ENCODE results near the gene TRAP1. TPM values are rescaled to one million over a fixed set of nuclear protein-coding genes. Genes with fewer than 3 reads are reported as not detected.
"Not testable (repeated sequence)": the region's sequence is repeated elsewhere in the genome, so short reads cannot be mapped to it uniquely, and the experiment has no call there.

Gene TRAP1
- total RNA-seq, 2 donors from 2014 or later, result 105 to 257 TPM

- Mint-ChIP-seq H3K9me3 (no peaks in the 10 kb centered on the region), H3K27ac (no peak overlapping the region), H3K36me3 (no peaks in the 10 kb centered on the region), H3K4me3 (peak overlapping the region; percentile 29), H3K27me3 (no peaks in the 10 kb centered on the region), H3K4me1 (ENCODE audit: low read depth in 2 of 2) (peaks cover 14 to 21% of the 10 kb centered on the region in 2 donors)
- ATAC-seq (no peak), DNase-seq (ENCODE audit: low spot score) (no peak)
Measured at GRCh38 chr16:3715430-3715829, 1.9 kb downstream of the TRAP1 start.

DNA sequence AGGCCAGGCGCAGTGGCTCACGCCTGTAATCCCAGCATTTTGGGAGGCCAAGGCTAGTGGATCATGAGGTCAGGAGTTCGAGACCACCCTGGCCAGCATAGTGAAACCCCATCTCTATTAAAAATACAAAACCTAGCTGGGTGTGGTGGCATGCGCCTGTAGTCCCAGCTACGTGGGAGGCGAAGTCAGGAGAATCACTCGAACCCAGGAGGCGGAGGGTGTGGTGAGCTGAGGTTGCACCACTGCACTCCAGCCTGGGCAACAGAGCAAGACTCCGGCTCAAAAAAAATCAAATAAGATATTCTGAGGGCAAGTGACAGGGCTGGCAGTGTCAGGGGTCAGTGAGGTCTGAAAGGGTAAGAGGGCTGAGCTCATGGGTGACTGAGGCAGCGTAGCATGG is 2.9 kb downstream of the TRAP1 start:
- H3K4me3 Mint-ChIP-seq, result peak overlapping the region; percentile 29
- peaks cover 14 to 21% of the 10 kb centered on the region in 2 donors for H3K4me1 Mint-ChIP-seq (ENCODE audit: low read depth in 2 of 2)
- not testable (repeated sequence) for H3K27me3 Mint-ChIP-seq; ATAC-seq; H3K9me3 Mint-ChIP-seq; H3K36me3 Mint-ChIP-seq; DNase-seq (ENCODE audit: low spot score)
- H3K27ac Mint-ChIP-seq, result peak overlapping the region in 1 of 2 donors; percentile 68

DNA sequence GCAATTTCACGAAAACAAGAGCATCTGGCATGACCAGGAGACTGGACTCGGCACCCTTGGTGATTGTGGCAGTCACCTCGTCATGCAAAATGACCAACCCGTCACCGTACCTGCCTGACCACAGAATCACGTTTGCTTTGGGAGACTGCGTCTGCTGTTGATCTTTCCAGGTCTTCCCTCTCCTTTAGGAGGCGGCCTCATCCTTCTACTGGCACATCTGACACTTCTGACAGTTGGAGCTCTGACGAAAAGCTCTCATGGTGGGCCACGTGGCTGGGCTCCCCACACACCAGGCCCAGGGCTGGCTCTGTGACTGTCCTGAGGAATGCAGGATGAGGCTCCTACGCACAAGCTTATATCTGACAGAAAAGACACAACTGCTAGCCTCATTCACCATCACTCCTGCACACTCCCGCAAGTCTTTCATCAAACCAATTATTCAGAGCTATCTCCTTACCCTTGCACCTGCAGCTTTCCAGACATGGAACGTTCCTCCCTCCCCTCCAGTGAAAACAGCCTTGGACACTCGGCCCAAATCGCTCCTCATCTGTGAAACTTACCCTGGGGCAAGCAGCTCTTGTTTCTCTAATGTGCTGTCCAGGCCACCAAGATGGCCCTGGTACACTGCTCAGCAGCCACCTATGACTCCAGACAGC is 3.6 kb downstream of the TRAP1 start:
- no peak overlapping the region for H3K4me3 Mint-ChIP-seq
- H3K36me3 Mint-ChIP-seq, result no peaks in the 10 kb centered on the region
- no peak for ATAC-seq
- H3K4me1 Mint-ChIP-seq (ENCODE audit: low read depth in 2 of 2), result peaks cover 14 to 21% of the 10 kb centered on the region in 2 donors
- no peak overlapping the region for H3K27ac Mint-ChIP-seq
- DNase-seq (ENCODE audit: low spot score), result no peak
- no peaks in the 10 kb centered on the region for H3K27me3 Mint-ChIP-seq
- H3K9me3 Mint-ChIP-seq, result no peaks in the 10 kb centered on the region

- Mint-ChIP-seq H3K4me1 (ENCODE audit: low read depth in 2 of 2) (peaks cover 11 to 17% of the 10 kb centered on the region in 2 donors), H3K36me3 (no peaks in the 10 kb centered on the region), H3K27ac (peak overlapping the region in 1 of 2 donors; percentile 25)
Measured at GRCh38 chr16:3712861-3713372, 4.4 kb downstream of the TRAP1 start.

GRCh38 chr16:3706253-3707012 is 10.9 kb downstream of the TRAP1 start:
- H3K36me3 Mint-ChIP-seq, result no peaks in the 10 kb centered on the region
- no peaks in the 10 kb centered on the region for H3K9me3 Mint-ChIP-seq
- ATAC-seq, result no peak

More at GRCh38 chr16:3712861-3713372, 4.4 kb downstream of the TRAP1 start:
- DNase-seq (ENCODE audit: low spot score), result no peak
- no peaks in the 10 kb centered on the region for H3K9me3 Mint-ChIP-seq
- no peak overlapping the region for H3K4me3 Mint-ChIP-seq
- H3K27me3 Mint-ChIP-seq, result no peaks in the 10 kb centered on the region
- no peak for ATAC-seq

GRCh38 chr16:3702082-3702481 is 15.2 kb downstream of the TRAP1 start:
- Mint-ChIP-seq H3K9me3 (no peaks in the 10 kb centered on the region), H3K4me3 (no peak overlapping the region), H3K4me1 (ENCODE audit: low read depth in 2 of 2) (peaks cover 0 to 3% of the 10 kb centered on the region in 2 donors), H3K27ac (no peak overlapping the region), H3K27me3 (no peaks in the 10 kb centered on the region), H3K36me3 (no peaks in the 10 kb centered on the region)
- no peak for DNase-seq (ENCODE audit: low spot score)
- ATAC-seq, result no peak

More at GRCh38 chr16:3706253-3707012, 10.9 kb downstream of the TRAP1 start:
- H3K4me1 Mint-ChIP-seq (ENCODE audit: low read depth in 2 of 2), result peaks cover 0 to 3% of the 10 kb centered on the region in 2 donors
- no peak overlapping the region for H3K4me3 Mint-ChIP-seq
- H3K27ac Mint-ChIP-seq, result no peak overlapping the region
- H3K27me3 Mint-ChIP-seq, result no peaks in the 10 kb centered on the region
- DNase-seq (ENCODE audit: low spot score), result no peak

DNA sequence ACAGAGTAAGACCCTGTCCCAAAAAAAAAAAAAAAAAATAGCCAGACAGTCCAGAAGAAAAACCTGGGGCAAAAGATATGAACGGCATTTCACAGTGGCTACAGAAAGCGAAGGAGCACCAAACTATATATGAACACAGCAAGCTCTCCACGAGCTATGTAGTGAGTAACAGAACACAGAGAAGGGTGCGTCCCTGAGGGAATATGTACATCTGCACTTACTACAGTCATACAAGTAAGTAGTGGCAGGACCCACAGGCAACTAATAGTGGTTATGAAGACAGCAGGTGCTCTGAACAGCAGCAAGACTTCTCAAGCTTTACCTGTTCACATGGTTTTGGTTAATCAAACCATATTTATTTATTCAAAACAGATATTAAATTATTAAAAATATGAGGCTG is 15.8 kb downstream of the TRAP1 start:
- no peaks in the 10 kb centered on the region for H3K27me3 Mint-ChIP-seq
- H3K36me3 Mint-ChIP-seq, result no peaks in the 10 kb centered on the region
- H3K9me3 Mint-ChIP-seq, result no peaks in the 10 kb centered on the region

DNA sequence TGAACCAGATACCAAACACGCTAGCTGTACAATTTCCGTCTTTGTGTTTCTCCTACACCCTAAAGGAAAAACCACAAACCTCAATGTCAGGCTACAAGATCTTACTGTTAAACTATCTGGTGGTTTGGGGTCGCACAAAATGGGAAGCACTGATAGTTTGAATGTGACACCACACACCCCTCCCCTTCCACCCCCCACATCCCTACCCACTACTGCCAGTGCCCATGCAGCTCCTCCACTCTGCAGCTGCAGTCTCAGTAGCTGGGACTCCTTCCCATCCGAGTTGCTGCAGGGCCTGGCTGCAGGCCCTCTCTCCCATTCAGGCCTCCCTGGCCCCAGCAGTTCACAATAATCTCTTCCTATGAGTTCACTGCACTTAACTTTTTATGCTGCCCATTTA is 18.4 kb downstream of the TRAP1 start:
- Mint-ChIP-seq H3K9me3 (no peaks in the 10 kb centered on the region), H3K36me3 (no peaks in the 10 kb centered on the region), H3K27ac (no peak overlapping the region), H3K4me1 (ENCODE audit: low read depth in 2 of 2) (no peaks in the 10 kb centered on the region), H3K4me3 (no peak overlapping the region), H3K27me3 (no peaks in the 10 kb centered on the region)
- ATAC-seq, result no peak
- DNase-seq (ENCODE audit: low spot score), result no peak

More for the DNA sequence above, 15.8 kb downstream of the TRAP1 start:
- ATAC-seq (no peak), DNase-seq (ENCODE audit: low spot score) (peak; percentile 2)
- H3K27ac Mint-ChIP-seq, result no peak overlapping the region
- H3K4me3 Mint-ChIP-seq, result no peak overlapping the region
- H3K4me1 Mint-ChIP-seq (ENCODE audit: low read depth in 2 of 2), result peaks cover 0 to 3% of the 10 kb centered on the region in 2 donors

DNA sequence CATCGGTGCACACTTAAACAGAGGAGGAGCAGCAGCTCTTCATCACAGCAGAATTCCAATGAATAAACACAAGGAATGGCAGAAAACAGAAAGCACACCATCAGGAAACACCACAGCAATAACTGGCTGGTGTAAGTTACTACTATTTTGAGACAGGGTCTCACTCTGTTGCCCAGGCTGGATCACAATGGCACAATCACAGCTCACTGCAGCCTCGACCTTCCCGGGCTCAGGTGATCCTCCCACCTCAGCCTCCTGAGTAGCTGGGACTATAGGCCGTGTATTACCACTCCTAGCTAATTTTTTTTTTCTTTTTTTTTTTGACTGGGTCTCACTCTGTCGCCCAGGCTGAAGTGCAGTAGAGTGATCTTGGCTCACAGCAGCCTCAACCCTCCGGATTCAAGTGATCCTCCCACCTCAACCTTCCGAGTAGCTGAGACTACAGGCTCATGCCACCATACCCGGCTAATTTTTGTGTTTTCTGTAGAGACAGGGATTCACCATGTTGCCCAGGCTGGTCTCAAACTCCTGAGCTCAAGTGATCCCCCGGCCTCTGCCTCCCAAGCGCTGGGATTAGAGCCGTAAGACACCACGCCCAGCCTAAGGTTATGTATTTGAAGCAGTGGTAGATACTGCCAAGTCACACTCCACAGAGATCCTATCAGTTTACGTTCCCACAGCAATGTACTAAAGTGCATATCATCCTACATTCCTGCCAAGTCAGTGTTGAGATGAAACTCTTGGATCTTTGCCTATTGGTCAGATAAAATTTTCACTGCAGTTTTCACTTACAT is 20.7 kb downstream of the TRAP1 start:
- H3K4me1 Mint-ChIP-seq (ENCODE audit: low read depth in 2 of 2), result no peaks in the 10 kb centered on the region
- no peaks in the 10 kb centered on the region for H3K27me3 Mint-ChIP-seq
- DNase-seq (ENCODE audit: low spot score) (no peak), ATAC-seq (no peak)
- no peak overlapping the region for H3K4me3 Mint-ChIP-seq
- no peaks in the 10 kb centered on the region for H3K9me3 Mint-ChIP-seq
- H3K27ac Mint-ChIP-seq, result no peak overlapping the region
- no peaks in the 10 kb centered on the region for H3K36me3 Mint-ChIP-seq

- Mint-ChIP-seq H3K4me1 (ENCODE audit: low read depth in 2 of 2) (peaks cover 1 to 2% of the 10 kb centered on the region in 2 donors), H3K27me3 (no peaks in the 10 kb centered on the region), H3K36me3 (no peaks in the 10 kb centered on the region), H3K27ac (no peak overlapping the region), H3K4me3 (no peak overlapping the region), H3K9me3 (no peaks in the 10 kb centered on the region)
- DNase-seq (ENCODE audit: low spot score) (peak; percentile 29), ATAC-seq (no peak)
Measured at GRCh38 chr16:3695610-3696369, 21.5 kb downstream of the TRAP1 start.

GRCh38 chr16:3694051-3694450 is 23.3 kb downstream of the TRAP1 start:
- H3K9me3 Mint-ChIP-seq, result no peaks in the 10 kb centered on the region
- H3K4me3 Mint-ChIP-seq, result no peak overlapping the region
- no peaks in the 10 kb centered on the region for H3K27me3 Mint-ChIP-seq
- ATAC-seq, result no peak
- peak; percentile 18 for DNase-seq (ENCODE audit: low spot score)
- H3K27ac Mint-ChIP-seq, result no peak overlapping the region
- H3K36me3 Mint-ChIP-seq, result no peaks in the 10 kb centered on the region
- peaks cover 7 to 8% of the 10 kb centered on the region in 2 donors for H3K4me1 Mint-ChIP-seq (ENCODE audit: low read depth in 2 of 2)

DNA sequence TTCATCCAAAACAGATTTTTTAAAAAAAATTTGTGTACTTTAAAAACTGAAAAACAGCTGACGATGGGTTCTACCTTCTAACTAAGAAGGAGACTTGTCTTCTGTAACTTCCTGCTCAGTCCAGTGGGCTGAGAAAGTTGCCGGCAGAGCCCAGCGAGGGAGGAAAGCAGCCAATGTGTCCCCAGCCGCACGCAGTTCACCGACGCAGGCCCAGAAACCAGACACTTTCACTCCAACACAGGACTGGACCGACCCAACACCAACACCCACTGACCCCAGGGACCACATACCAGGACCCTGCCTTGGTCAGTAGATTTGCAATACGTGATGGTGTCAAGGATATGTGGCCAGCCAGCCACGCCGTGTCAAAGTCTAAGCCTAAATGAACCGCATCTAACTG is 25.6 kb downstream of the TRAP1 start:
- Mint-ChIP-seq H3K27ac (no peak overlapping the region), H3K36me3 (peaks cover 5% of the 10 kb centered on the region), H3K9me3 (no peaks in the 10 kb centered on the region), H3K4me3 (no peak overlapping the region), H3K27me3 (no peaks in the 10 kb centered on the region), H3K4me1 (ENCODE audit: low read depth in 2 of 2) (peaks cover 7 to 8% of the 10 kb centered on the region in 2 donors)
- peak; percentile 12 for DNase-seq (ENCODE audit: low spot score)
- no peak for ATAC-seq

Data from natural killer cell treated with Interleukin-12 subunit alpha and Interleukin-12 subunit beta and Interleukin-15 and Interleukin-18, amount 100 ng/mL, for 72 hours (primary cell).